Measurements from ENCODE around the gene IP6K1. TPM values are rescaled to one million over a fixed set of nuclear protein-coding genes. Genes with fewer than 3 reads are reported as not detected.
"Not testable (repeated sequence)": the region's sequence is repeated elsewhere in the genome, so short reads cannot be mapped to it uniquely, and the experiment has no call there.

IP6K1 gene
- total RNA-seq, 2 experiments from 2014 or later, result 27.4 to 30.9 TPM

DNA sequence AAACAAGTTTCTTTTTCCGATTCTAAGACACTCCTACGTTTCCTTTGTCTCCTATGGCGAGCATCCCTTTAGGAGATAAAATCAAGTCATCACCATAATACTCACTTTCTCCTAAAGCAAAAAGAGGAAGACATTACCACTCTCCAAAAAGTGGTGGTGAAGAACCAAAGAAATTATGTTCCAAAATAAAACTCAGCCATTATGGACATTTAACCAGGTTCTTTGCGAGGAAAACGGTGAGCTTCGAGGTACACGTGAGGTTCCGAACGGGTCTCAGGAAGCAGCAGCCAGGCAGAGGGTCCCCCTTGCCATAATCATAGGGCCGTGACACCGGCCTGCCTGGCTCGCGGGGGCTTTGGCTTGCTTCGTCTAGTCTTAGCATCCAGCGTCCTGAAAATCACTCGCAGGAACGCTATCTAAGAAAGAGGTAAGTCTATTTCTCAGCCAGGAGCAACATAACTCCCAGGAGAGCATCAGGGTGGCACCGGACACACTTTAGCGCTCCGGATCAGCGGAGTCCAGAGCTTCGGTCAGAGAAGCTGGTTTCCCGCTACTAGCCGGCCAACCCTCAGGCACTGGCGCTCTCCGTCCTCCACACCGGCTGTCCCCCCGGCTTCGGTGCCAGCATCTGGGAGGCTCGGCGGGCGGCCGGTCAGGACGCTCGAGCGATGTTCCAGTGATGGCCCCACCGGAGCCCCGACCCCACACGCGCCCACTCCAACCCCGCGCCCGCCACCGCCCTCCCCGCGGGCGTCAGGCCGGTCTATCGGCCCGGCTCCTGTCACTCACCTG lies 581 bp downstream of the IP6K1 start:
- H3K9me3 ChIP-seq (ENCODE audit: low read length), result no peaks in the 10 kb centered on the region
- H3K36me3 ChIP-seq (ENCODE audit: insufficient read depth, low read length), result peaks cover 27% of the 10 kb centered on the region
- POLR2A ChIA-PET, result interaction anchor here (0.7 to 1.4 kb wide), 4 partner anchors 14 to 739 kb away, joined by 3 to 4 read pairs (median 3); no protein-coding TSS in a partner anchor
- H3K4me3 ChIP-seq (ENCODE audit: low read depth, low read length, poor library complexity, severe bottlenecking), result peak overlapping the region; percentile 82
- no peaks in the 10 kb centered on the region for H3K9me2 ChIP-seq (ENCODE audit: insufficient read depth, low read length)
- peak overlapping the region; percentile 78 for H3K4me2 ChIP-seq (ENCODE audit: low read length)
- H4K20me1 ChIP-seq (ENCODE audit: insufficient read depth, low read length), result no peaks in the 10 kb centered on the region
- peaks cover 23% of the 10 kb centered on the region; the same call in 1 of the 2 replicates for H3K79me2 ChIP-seq (ENCODE audit: insufficient read depth, low read depth, low read length)
- DNase-seq (ENCODE audit: low spot score), result peak; percentile 37
- no TSS peak for BruUV-seq (replicated peaks)
- CTCF ChIA-PET (ENCODE audit: unreplicated experiment), result no interaction called here
- intact Hi-C loops (cut with micrococcal nuclease; ENCODE audit: unreplicated experiment), result loop anchor here (2.0 kb wide), 1 partner anchor 61 kb away; no protein-coding TSS in a partner anchor
- H3K27ac ChIP-seq (ENCODE audit: low read depth, low read length, poor library complexity, severe bottlenecking), result no peak overlapping the region
- H3K4me1 ChIP-seq (ENCODE audit: insufficient read depth, low read length, poor library complexity, severe bottlenecking), result peaks cover 32% of the 10 kb centered on the region
- peak overlapping the region; percentile 28 for H2AFZ ChIP-seq (ENCODE audit: low read length)
- TF ChIP-seq EZH2phosphoT487 (IDR thresholded peaks at IDR 0.05; ENCODE audit: borderline replicate concordance, low read depth, low read length), result no peak
- TF ChIP-seq, protein P1, sequence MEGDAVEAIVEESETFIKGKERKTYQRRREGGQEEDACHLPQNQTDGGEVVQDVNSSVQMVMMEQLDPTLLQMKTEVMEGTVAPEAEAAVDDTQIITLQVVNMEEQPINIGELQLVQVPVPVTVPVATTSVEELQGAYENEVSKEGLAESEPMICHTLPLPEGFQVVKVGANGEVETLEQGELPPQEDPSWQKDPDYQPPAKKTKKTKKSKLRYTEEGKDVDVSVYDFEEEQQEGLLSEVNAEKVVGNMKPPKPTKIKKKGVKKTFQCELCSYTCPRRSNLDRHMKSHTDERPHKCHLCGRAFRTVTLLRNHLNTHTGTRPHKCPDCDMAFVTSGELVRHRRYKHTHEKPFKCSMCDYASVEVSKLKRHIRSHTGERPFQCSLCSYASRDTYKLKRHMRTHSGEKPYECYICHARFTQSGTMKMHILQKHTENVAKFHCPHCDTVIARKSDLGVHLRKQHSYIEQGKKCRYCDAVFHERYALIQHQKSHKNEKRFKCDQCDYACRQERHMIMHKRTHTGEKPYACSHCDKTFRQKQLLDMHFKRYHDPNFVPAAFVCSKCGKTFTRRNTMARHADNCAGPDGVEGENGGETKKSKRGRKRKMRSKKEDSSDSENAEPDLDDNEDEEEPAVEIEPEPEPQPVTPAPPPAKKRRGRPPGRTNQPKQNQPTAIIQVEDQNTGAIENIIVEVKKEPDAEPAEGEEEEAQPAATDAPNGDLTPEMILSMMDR (conservative IDR thresholded peaks at IDR 0.05; ENCODE audit: low read length), result no peak

GRCh38 chr3:49782277-49782676 lies 4.1 kb downstream of the IP6K1 start:
- H3K9me3 ChIP-seq (ENCODE audit: low read length); H3K4me2 ChIP-seq (ENCODE audit: low read length); H4K20me1 ChIP-seq (ENCODE audit: insufficient read depth, low read length); CTCF ChIA-PET (ENCODE audit: unreplicated experiment); H2AFZ ChIP-seq (ENCODE audit: low read length); H3K27ac ChIP-seq (ENCODE audit: low read depth, low read length, poor library complexity, severe bottlenecking); intact Hi-C loops (cut with micrococcal nuclease; ENCODE audit: unreplicated experiment); H3K4me3 ChIP-seq (ENCODE audit: low read depth, low read length, poor library complexity, severe bottlenecking); H3K9me2 ChIP-seq (ENCODE audit: insufficient read depth, low read length); BruUV-seq (replicated peaks); DNase-seq (ENCODE audit: low spot score): not testable (repeated sequence)
- POLR2A ChIA-PET, result interaction anchor here (0.7 to 1.9 kb wide), 3 partner anchors 10 to 26 kb away, joined by 4 to 7 read pairs (median 5); no protein-coding TSS in a partner anchor
- Histone ChIP-seq H3K4me1 (ENCODE audit: insufficient read depth, low read length, poor library complexity, severe bottlenecking) (peaks cover 14% of the 10 kb centered on the region), H3K79me2 (ENCODE audit: insufficient read depth, low read depth, low read length) (peaks cover 33% of the 10 kb centered on the region; the same call in 1 of the 2 replicates), H3K36me3 (ENCODE audit: insufficient read depth, low read length) (peaks cover 35% of the 10 kb centered on the region)

DNA sequence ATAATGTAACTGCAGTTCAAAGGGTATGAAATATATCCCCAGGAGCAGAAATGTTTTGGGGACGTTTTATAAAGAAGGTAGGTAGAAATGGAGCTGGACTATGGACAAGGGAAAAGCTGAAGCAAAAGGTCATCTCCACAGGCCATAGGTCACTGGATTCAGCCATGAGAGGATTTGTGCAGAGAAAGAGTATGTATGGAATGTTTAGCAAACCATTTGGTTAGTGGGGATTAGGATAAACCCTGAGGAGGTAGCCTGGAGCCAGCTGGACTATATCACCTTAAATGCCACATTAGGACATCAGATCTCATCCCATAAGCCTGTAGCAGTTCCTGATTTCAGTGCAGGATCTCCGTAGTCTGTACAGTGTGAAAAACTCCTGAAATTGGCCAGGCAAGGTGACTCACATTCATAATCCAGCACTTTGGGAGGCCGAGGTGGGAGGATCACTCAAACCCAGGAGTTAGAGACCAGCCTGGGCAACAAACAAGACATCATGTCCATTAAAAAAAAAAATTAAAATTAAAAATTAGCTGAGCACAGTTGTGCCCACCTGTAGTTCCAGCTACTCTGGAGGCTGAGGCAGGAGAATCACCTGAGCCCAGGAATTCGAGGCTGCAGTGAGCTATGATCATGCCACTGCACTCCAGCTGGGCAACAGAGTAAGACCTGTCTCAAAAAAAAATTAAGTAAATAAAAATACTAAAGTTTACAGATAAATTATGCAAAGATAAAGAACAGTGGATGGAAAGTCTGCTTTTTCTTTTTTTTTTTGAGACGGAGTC lies 4.7 kb downstream of the IP6K1 start:
- ChIA-PET POLR2A (interaction anchor here (0.9 kb wide), 2 partner anchors 11 to 27 kb away, joined by 3 to 4 read pairs; no protein-coding TSS in a partner anchor), CTCF (ENCODE audit: unreplicated experiment) (no interaction called here)
- H3K27ac ChIP-seq (ENCODE audit: low read depth, low read length, poor library complexity, severe bottlenecking), result no peak overlapping the region
- H3K4me2 ChIP-seq (ENCODE audit: low read length), result no peak overlapping the region
- H3K4me1 ChIP-seq (ENCODE audit: insufficient read depth, low read length, poor library complexity, severe bottlenecking), result peaks cover 7% of the 10 kb centered on the region
- TF ChIP-seq, protein P1 (conservative IDR thresholded peaks at IDR 0.05; ENCODE audit: low read length), result no peak
- no peak for DNase-seq (ENCODE audit: low spot score)
- H3K4me3 ChIP-seq (ENCODE audit: low read depth, low read length, poor library complexity, severe bottlenecking), result no peak overlapping the region
- peaks cover 38% of the 10 kb centered on the region for H3K36me3 ChIP-seq (ENCODE audit: insufficient read depth, low read length)
- H3K9me3 ChIP-seq (ENCODE audit: low read length), result no peaks in the 10 kb centered on the region
- intact Hi-C loops (cut with micrococcal nuclease; ENCODE audit: unreplicated experiment), result no loop called here
- H3K79me2 ChIP-seq (ENCODE audit: insufficient read depth, low read depth, low read length), result peaks cover 33% of the 10 kb centered on the region; the same call in 1 of the 2 replicates
- H4K20me1 ChIP-seq (ENCODE audit: insufficient read depth, low read length), result no peaks in the 10 kb centered on the region
- H2AFZ ChIP-seq (ENCODE audit: low read length), result no peak overlapping the region
- no peaks in the 10 kb centered on the region for H3K9me2 ChIP-seq (ENCODE audit: insufficient read depth, low read length)
- no TSS peak for BruUV-seq (replicated peaks)

DNA sequence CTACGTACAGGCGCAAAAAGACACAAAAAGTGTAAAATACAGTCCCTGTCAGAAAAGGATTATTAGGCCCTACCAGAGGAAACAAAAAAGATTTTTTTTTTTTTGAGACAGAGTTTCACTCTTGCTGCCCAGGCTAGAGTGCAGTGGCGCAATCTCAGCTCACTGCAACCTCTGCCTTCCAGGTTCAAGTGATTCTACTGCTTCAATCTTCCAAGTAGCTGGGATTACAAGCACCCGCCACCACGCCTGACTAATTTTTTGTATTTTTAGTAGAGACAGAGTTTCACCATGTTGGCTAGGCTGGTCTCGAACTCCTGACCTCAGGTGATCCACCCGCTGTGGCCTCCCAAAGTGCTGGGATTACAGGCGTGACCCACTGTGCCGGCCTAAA lies 5.4 kb downstream of the IP6K1 start:
- peaks cover 30% of the 10 kb centered on the region; the same call in 1 of the 2 replicates for H3K79me2 ChIP-seq (ENCODE audit: insufficient read depth, low read depth, low read length)
- H3K4me2 ChIP-seq (ENCODE audit: low read length); H3K9me2 ChIP-seq (ENCODE audit: insufficient read depth, low read length); CTCF ChIA-PET (ENCODE audit: unreplicated experiment); H3K27ac ChIP-seq (ENCODE audit: low read depth, low read length, poor library complexity, severe bottlenecking); DNase-seq (ENCODE audit: low spot score); H3K9me3 ChIP-seq (ENCODE audit: low read length); BruUV-seq (replicated peaks); H3K4me1 ChIP-seq (ENCODE audit: insufficient read depth, low read length, poor library complexity, severe bottlenecking); H4K20me1 ChIP-seq (ENCODE audit: insufficient read depth, low read length); H3K4me3 ChIP-seq (ENCODE audit: low read depth, low read length, poor library complexity, severe bottlenecking); H2AFZ ChIP-seq (ENCODE audit: low read length); intact Hi-C loops (cut with micrococcal nuclease; ENCODE audit: unreplicated experiment): not testable (repeated sequence)
- POLR2A ChIA-PET, result interaction anchor here (0.9 kb wide), 1 partner anchor 26 kb away, joined by 3 read pairs; no protein-coding TSS in a partner anchor
- H3K36me3 ChIP-seq (ENCODE audit: insufficient read depth, low read length), result peaks cover 38% of the 10 kb centered on the region
